BJ (cell line): Measurements from ENCODE around the gene MIPOL1. TPM values are rescaled to one million over a fixed set of nuclear protein-coding genes. Genes with fewer than 3 reads are reported as not detected.

Experiments used
- CTCF ChIA-PET: fragments of 350-600 bp; formaldehyde crosslinking; extraction: SDS; loops from one replicate; lab custom pipeline; 2021; ENCODE audit warnings: antibody characterized with exemption, inconsistent platforms; lab: Yijun Ruan, JAX
- POLR2A ChIA-PET: fragments of 300-600 bp; sonication (Branson Sonifier 250); formaldehyde crosslinking; extraction: SDS; loops from one replicate; lab custom pipeline; 2021; ENCODE audit warnings: antibody characterized with exemption; lab: Charles Lee
- DNase-seq: peaks from one replicate; pipeline ENCODE4 v3.0.0-alpha.2; 2011; ENCODE audit warnings: low read depth
- H3K27me3 ChIP-seq: 2 replicates; pipeline ENCODE4 v1.6.0; 2011; ENCODE audit warnings: low read length; ENCODE audit not compliant: control insufficient read depth, insufficient read depth
- H3K36me3 ChIP-seq: 2 replicates; pipeline ENCODE4 v1.5.1; 2011; ENCODE audit warnings: low read length; ENCODE audit not compliant: control insufficient read depth, insufficient read depth
- H3K4me3 ChIP-seq: 2 replicates; pipeline ENCODE4 v1.5.1; 2011; ENCODE audit warnings: low read depth, mild to moderate bottlenecking, control low read depth, low read length
- CTCF ChIP-seq: IDR thresholded peaks from 2 replicates; pipeline ENCODE4 v1.5.1; 2011; ENCODE audit warnings: low read depth, mild to moderate bottlenecking, control low read depth, inconsistent platforms, low read length, moderate library complexity; ENCODE audit not compliant: insufficient read depth
- polyA plus RNA-seq: library from polyadenylated mRNA; depleted of rRNA; stranded (reverse); fragments of >200 nt; gene quantifications from 2 replicates; pipeline ENCODE4 v1.2.3, GENCODE V29; 2011

Gene MIPOL1
- polyA plus RNA-seq, 1 experiment = 1.1 TPM

GRCh38 chr14:37417833-37418232 is 220.1 kb downstream of the MIPOL1 start:
- POLR2A ChIA-PET = no interaction called here
- no peak for DNase-seq
- Histone ChIP-seq H3K4me3 (no peak overlapping the region), H3K27me3 (no peaks in the 10 kb centered on the region), H3K36me3 (no peaks in the 10 kb centered on the region)
- no peak for TF ChIP-seq CTCF
- CTCF ChIA-PET = no interaction called here

- Histone ChIP-seq H3K4me3 (no peak overlapping the region), H3K36me3 (no peaks in the 10 kb centered on the region), H3K27me3 (no peaks in the 10 kb centered on the region)
- ChIA-PET POLR2A (no interaction called here), CTCF (no interaction called here)
- DNase-seq = no peak
- no peak for TF ChIP-seq CTCF
Observed at GRCh38 chr14:37420622-37421021, 222.9 kb downstream of the MIPOL1 start.

GRCh38 chr14:37422319-37422718 is 224.6 kb downstream of the MIPOL1 start:
- Histone ChIP-seq H3K36me3 (no peaks in the 10 kb centered on the region), H3K27me3 (no peaks in the 10 kb centered on the region), H3K4me3 (no peak overlapping the region)
- no peak for DNase-seq
- no peak for TF ChIP-seq CTCF
- POLR2A ChIA-PET = no interaction called here
- CTCF ChIA-PET = no interaction called here

- CTCF ChIA-PET = no interaction called here
- no peaks in the 10 kb centered on the region for H3K27me3 ChIP-seq
- no peak for DNase-seq
- H3K4me3 ChIP-seq = no peak overlapping the region
- H3K36me3 ChIP-seq = no peaks in the 10 kb centered on the region
- POLR2A ChIA-PET = no interaction called here
- no peak for TF ChIP-seq CTCF
Observed at GRCh38 chr14:37422748-37423147, 225.0 kb downstream of the MIPOL1 start.

GRCh38 chr14:37428954-37429353 is 231.2 kb downstream of the MIPOL1 start:
- H3K27me3 ChIP-seq = no peaks in the 10 kb centered on the region
- no peak for DNase-seq
- H3K36me3 ChIP-seq = no peaks in the 10 kb centered on the region
- H3K4me3 ChIP-seq = no peak overlapping the region
- no peak for TF ChIP-seq CTCF
- ChIA-PET POLR2A (no interaction called here), CTCF (no interaction called here)
